ENCODE data around the gene ATIC.

ATIC gene

GRCh38 chr2:215377283-215377682 is 65.4 kb downstream of the ATIC start:
- no peak overlapping the region for H3K27ac ChIP-seq
- TF ChIP-seq ZFX (IDR thresholded peaks at IDR 0.05): no peak
- no peak for TF ChIP-seq CTCF (conservative IDR thresholded peaks at IDR 0.05)

GRCh38 chr2:215378045-215378444 is 66.2 kb downstream of the ATIC start:
- TF ChIP-seq CTCF (conservative IDR thresholded peaks at IDR 0.05): no peak
- no peak for TF ChIP-seq ZFX (IDR thresholded peaks at IDR 0.05)
- H3K27ac ChIP-seq: no peak overlapping the region

GRCh38 chr2:215379039-215379438 is 67.2 kb downstream of the ATIC start:
- H3K27ac ChIP-seq: no peak overlapping the region
- TF ChIP-seq ZFX (IDR thresholded peaks at IDR 0.05) (no peak), CTCF (conservative IDR thresholded peaks at IDR 0.05) (no peak)

- no peak for TF ChIP-seq ZFX (IDR thresholded peaks at IDR 0.05)
- TF ChIP-seq CTCF (conservative IDR thresholded peaks at IDR 0.05): no peak
- no peak overlapping the region for H3K27ac ChIP-seq
Measured at GRCh38 chr2:215379948-215380347, 68.1 kb downstream of the ATIC start.

- TF ChIP-seq ZFX (IDR thresholded peaks at IDR 0.05): no peak
- TF ChIP-seq CTCF (conservative IDR thresholded peaks at IDR 0.05): no peak
- no peak overlapping the region for H3K27ac ChIP-seq
Measured at GRCh38 chr2:215380699-215381098, 68.8 kb downstream of the ATIC start.

GRCh38 chr2:215382011-215382410 is 70.2 kb downstream of the ATIC start:
- H3K27ac ChIP-seq: no peak overlapping the region
- TF ChIP-seq ZFX (IDR thresholded peaks at IDR 0.05): no peak
- TF ChIP-seq CTCF (conservative IDR thresholded peaks at IDR 0.05): no peak

- TF ChIP-seq CTCF (conservative IDR thresholded peaks at IDR 0.05) (no peak), ZFX (IDR thresholded peaks at IDR 0.05) (no peak)
- no peak overlapping the region for H3K27ac ChIP-seq
Measured at GRCh38 chr2:215382480-215382879, 70.6 kb downstream of the ATIC start.

Data from C4-2B (cell line).